Osteocyte (in vitro differentiated cells): ENCODE measurements around the gene TIGIT. TPM values are rescaled to one million over a fixed set of nuclear protein-coding genes. Genes with fewer than 3 reads are reported as not detected.

Source experiments
- DNase-seq: peaks from one replicate; pipeline ENCODE4 v3.0.0; 2021; ENCODE audit warnings: mixed read lengths; ENCODE audit not compliant: unreplicated experiment; ENCODE audit errors: extremely low spot score
- H3K27ac Mint-ChIP-seq: one replicate; pipeline ENCODE4 v1.8.0; 2021; ENCODE audit warnings: mild to moderate bottlenecking, mixed read lengths; ENCODE audit not compliant: unreplicated experiment
- H3K27me3 Mint-ChIP-seq: one replicate; pipeline ENCODE4 v1.8.0; 2021; ENCODE audit warnings: mixed read lengths; ENCODE audit not compliant: unreplicated experiment
- H3K36me3 Mint-ChIP-seq: one replicate; pipeline ENCODE4 v1.8.0; 2021; ENCODE audit warnings: mixed read lengths; ENCODE audit not compliant: unreplicated experiment
- H3K4me1 Mint-ChIP-seq: one replicate; pipeline ENCODE4 v1.8.0; 2021; ENCODE audit warnings: mixed read lengths; ENCODE audit not compliant: unreplicated experiment
- H3K4me3 Mint-ChIP-seq: one replicate; pipeline ENCODE4 v1.8.0; 2021; ENCODE audit warnings: mild to moderate bottlenecking, moderate library complexity, mixed read lengths; ENCODE audit not compliant: unreplicated experiment
- H3K9me3 Mint-ChIP-seq: one replicate; pipeline ENCODE4 v1.8.0; 2021; ENCODE audit warnings: mixed read lengths; ENCODE audit not compliant: unreplicated experiment
- CTCF ChIP-seq: fragments of 200-600 bp; sonication (generic); IDR thresholded peaks from 2 replicates; pipeline ENCODE4 v1.5.0; 2021; ENCODE audit warnings: antibody characterized with exemption, mild to moderate bottlenecking, moderate library complexity
- long read RNA-seq: library from polyadenylated mRNA; unstranded; transcript quantifications from one replicate; pipeline ENCODE4 v2.0.0, GENCODE V29; 2021
- total RNA-seq: library from RNA; stranded (reverse); gene quantifications from 2 replicates; pipeline ENCODE4 v1.2.1, GENCODE V29; 2021

Gene TIGIT
- total RNA-seq: not detected in 2 replicates
- long read RNA-seq: 0 reads

GRCh38 chr3:114293838-114294535 is at the start of gene TIGIT:
Gene TIGIT, plus strand, starts transcription at chr3:114294028. Its CDS starts 34 bp downstream, at chr3:114294062.
- Mint-ChIP-seq H3K36me3 (no peaks in the 10 kb centered on the region), H3K27ac (no peak within 1 kb of the TSS), H3K4me1 (no peaks in the 10 kb centered on the region), H3K9me3 (no peaks in the 10 kb centered on the region), H3K4me3 (no peak within 1 kb of the TSS), H3K27me3 (peaks cover 13% of the 10 kb centered on the region)
- no peak for DNase-seq
- TF ChIP-seq CTCF: no peak

- no peak for TF ChIP-seq CTCF
- no peak for DNase-seq
- Mint-ChIP-seq H3K4me1 (no peaks in the 10 kb centered on the region), H3K9me3 (peaks cover 4% of the 10 kb centered on the region), H3K36me3 (no peaks in the 10 kb centered on the region), H3K4me3 (no peak overlapping the region), H3K27me3 (no peaks in the 10 kb centered on the region), H3K27ac (no peak overlapping the region)
Observed at GRCh38 chr3:114252954-114253353, 40.9 kb upstream of the TIGIT start.

- DNase-seq: no peak
- H3K27me3 Mint-ChIP-seq: no peaks in the 10 kb centered on the region
- peaks cover 7% of the 10 kb centered on the region for H3K9me3 Mint-ChIP-seq
- H3K4me3 Mint-ChIP-seq: no peak overlapping the region
- no peak overlapping the region for H3K27ac Mint-ChIP-seq
- no peak for TF ChIP-seq CTCF
- H3K36me3 Mint-ChIP-seq: no peaks in the 10 kb centered on the region
- H3K4me1 Mint-ChIP-seq: no peaks in the 10 kb centered on the region
Observed at GRCh38 chr3:114253505-114253904, 40.3 kb upstream of the TIGIT start.

- no peak overlapping the region for H3K27ac Mint-ChIP-seq
- peaks cover 27% of the 10 kb centered on the region for H3K9me3 Mint-ChIP-seq
- no peak for TF ChIP-seq CTCF
- no peak overlapping the region for H3K4me3 Mint-ChIP-seq
- peaks cover 7% of the 10 kb centered on the region for H3K27me3 Mint-ChIP-seq
- DNase-seq: no peak
- H3K36me3 Mint-ChIP-seq: no peaks in the 10 kb centered on the region
- H3K4me1 Mint-ChIP-seq: no peaks in the 10 kb centered on the region
Observed at GRCh38 chr3:114259566-114259965, 34.3 kb upstream of the TIGIT start.

- H3K27me3 Mint-ChIP-seq: peaks cover 7% of the 10 kb centered on the region
- no peak for TF ChIP-seq CTCF
- H3K36me3 Mint-ChIP-seq: no peaks in the 10 kb centered on the region
- DNase-seq: no peak
- no peak overlapping the region for H3K27ac Mint-ChIP-seq
- H3K9me3 Mint-ChIP-seq: peaks cover 30% of the 10 kb centered on the region
- H3K4me1 Mint-ChIP-seq: no peaks in the 10 kb centered on the region
- H3K4me3 Mint-ChIP-seq: no peak overlapping the region
Observed at GRCh38 chr3:114260152-114260551, 33.7 kb upstream of the TIGIT start.
